Activated T-helper 17 cell treated with anti-CD3 and anti-CD28 coated beads, Interleukin-2, amount 50 U/mL, for 72 hours (primary cell): Measurements from ENCODE around the gene ETV3. TPM values are rescaled to one million over a fixed set of nuclear protein-coding genes. Genes with fewer than 3 reads are reported as not detected.

ENCODE experiments used
- ATAC-seq: fragments of 150-1000 bp; cut with Tn5 transposase; replicated peaks from 2 replicates; pipeline ENCODE4 v1.10.0; 2021; ENCODE audit warnings: mild to moderate bottlenecking, moderate library complexity
- H3K27ac Mint-ChIP-seq: one replicate; pipeline ENCODE4 v1.8.0; 2022; ENCODE audit warnings: mixed read lengths
- H3K27me3 Mint-ChIP-seq: one replicate; pipeline ENCODE4 v1.8.0; 2022; ENCODE audit warnings: mixed read lengths
- H3K36me3 Mint-ChIP-seq: one replicate; pipeline ENCODE4 v1.8.0; 2022; ENCODE audit warnings: low read depth, mild to moderate bottlenecking, mixed read lengths
- H3K4me1 Mint-ChIP-seq: one replicate; pipeline ENCODE4 v1.8.0; 2022; ENCODE audit warnings: mixed read lengths
- H3K4me3 Mint-ChIP-seq: one replicate; pipeline ENCODE4 v1.8.0; 2022; ENCODE audit warnings: mild to moderate bottlenecking, mixed read lengths
- H3K9me3 Mint-ChIP-seq: one replicate; pipeline ENCODE4 v1.8.0; 2022; ENCODE audit warnings: mixed read lengths
- total RNA-seq, 2 donors: library from RNA; stranded (reverse); gene quantifications; one replicate each; pipeline ENCODE4 v1.2.3, GENCODE V29; 2022

The ETV3 gene
- total RNA-seq, 2 donors from 2014 or later, result 18.4 to 39.4 TPM

- H3K36me3 Mint-ChIP-seq, result peaks cover 54% of the 10 kb centered on the region
- peaks cover 68% of the 10 kb centered on the region for H3K4me1 Mint-ChIP-seq
- no peak for ATAC-seq
These were observed 581 bp downstream of the ETV3 start for GRCh38 chr1:157137408-157138219.

GRCh38 chr1:157137046-157137407 lies 1.2 kb downstream of the ETV3 start:
- Mint-ChIP-seq H3K4me1 (peaks cover 73% of the 10 kb centered on the region), H3K9me3 (no peaks in the 10 kb centered on the region), H3K4me3 (peak overlapping the region; percentile 93), H3K27ac (peak overlapping the region; percentile 86), H3K27me3 (no peaks in the 10 kb centered on the region), H3K36me3 (peaks cover 60% of the 10 kb centered on the region)
- ATAC-seq, result no peak

More at GRCh38 chr1:157137408-157138219, 581 bp downstream of the ETV3 start:
- H3K9me3 Mint-ChIP-seq, result no peaks in the 10 kb centered on the region
- H3K27me3 Mint-ChIP-seq, result no peaks in the 10 kb centered on the region
- H3K4me3 Mint-ChIP-seq, result peak overlapping the region; percentile 93
- H3K27ac Mint-ChIP-seq, result peak overlapping the region; percentile 86

GRCh38 chr1:157136133-157136532 lies 2.1 kb downstream of the ETV3 start:
- Mint-ChIP-seq H3K9me3 (no peaks in the 10 kb centered on the region), H3K27ac (peak overlapping the region; percentile 86), H3K4me3 (peak overlapping the region; percentile 93), H3K36me3 (peaks cover 69% of the 10 kb centered on the region), H3K27me3 (no peaks in the 10 kb centered on the region), H3K4me1 (peaks cover 69% of the 10 kb centered on the region)
- no peak for ATAC-seq

GRCh38 chr1:157135646-157136045 lies 2.5 kb downstream of the ETV3 start:
- H3K27me3 Mint-ChIP-seq, result no peaks in the 10 kb centered on the region
- H3K9me3 Mint-ChIP-seq, result no peaks in the 10 kb centered on the region
- ATAC-seq, result no peak
- H3K4me3 Mint-ChIP-seq, result peak overlapping the region; percentile 93
- H3K36me3 Mint-ChIP-seq, result peaks cover 74% of the 10 kb centered on the region
- peaks cover 64% of the 10 kb centered on the region for H3K4me1 Mint-ChIP-seq
- H3K27ac Mint-ChIP-seq, result peak overlapping the region; percentile 86

- H3K27ac Mint-ChIP-seq, result peak overlapping the region; percentile 86
- peaks cover 58% of the 10 kb centered on the region for H3K4me1 Mint-ChIP-seq
- no peaks in the 10 kb centered on the region for H3K9me3 Mint-ChIP-seq
- peaks cover 79% of the 10 kb centered on the region for H3K36me3 Mint-ChIP-seq
- no peaks in the 10 kb centered on the region for H3K27me3 Mint-ChIP-seq
- H3K4me3 Mint-ChIP-seq, result peak overlapping the region; percentile 93
- no peak for ATAC-seq
These were observed 3.1 kb downstream of the ETV3 start for GRCh38 chr1:157135070-157135469.

GRCh38 chr1:157134442-157134841 lies 3.8 kb downstream of the ETV3 start:
- Mint-ChIP-seq H3K4me1 (peaks cover 52% of the 10 kb centered on the region), H3K36me3 (peaks cover 86% of the 10 kb centered on the region), H3K27me3 (no peaks in the 10 kb centered on the region), H3K27ac (peak overlapping the region; percentile 86), H3K4me3 (peak overlapping the region; percentile 93), H3K9me3 (no peaks in the 10 kb centered on the region)
- no peak for ATAC-seq

- Mint-ChIP-seq H3K36me3 (peaks cover 96% of the 10 kb centered on the region), H3K9me3 (no peaks in the 10 kb centered on the region), H3K27me3 (no peaks in the 10 kb centered on the region), H3K4me3 (peak overlapping the region; percentile 93), H3K4me1 (peaks cover 45% of the 10 kb centered on the region), H3K27ac (peak overlapping the region; percentile 86)
- ATAC-seq, result peak; percentile 16
These were observed 4.8 kb downstream of the ETV3 start for GRCh38 chr1:157133426-157133825.

- no peaks in the 10 kb centered on the region for H3K27me3 Mint-ChIP-seq
- peak overlapping the region; percentile 86 for H3K27ac Mint-ChIP-seq
- H3K4me3 Mint-ChIP-seq, result peak overlapping the region; percentile 93
- no peak for ATAC-seq
- peaks cover 100% of the 10 kb centered on the region for H3K36me3 Mint-ChIP-seq
- H3K4me1 Mint-ChIP-seq, result peaks cover 50% of the 10 kb centered on the region
- no peaks in the 10 kb centered on the region for H3K9me3 Mint-ChIP-seq
These were observed 5.5 kb downstream of the ETV3 start for GRCh38 chr1:157132616-157133167.

- H3K4me3 Mint-ChIP-seq, result peak overlapping the region; percentile 93
- peak overlapping the region; percentile 86 for H3K27ac Mint-ChIP-seq
These were observed 6.1 kb downstream of the ETV3 start for GRCh38 chr1:157132111-157132510.

GRCh38 chr1:157131281-157131680 lies 6.9 kb downstream of the ETV3 start:
- H3K4me1 Mint-ChIP-seq, result peaks cover 46% of the 10 kb centered on the region
- H3K9me3 Mint-ChIP-seq, result no peaks in the 10 kb centered on the region

More at GRCh38 chr1:157132111-157132510, 6.1 kb downstream of the ETV3 start:
- H3K9me3 Mint-ChIP-seq, result no peaks in the 10 kb centered on the region
- no peak for ATAC-seq
- H3K4me1 Mint-ChIP-seq, result peaks cover 50% of the 10 kb centered on the region
- H3K27me3 Mint-ChIP-seq, result no peaks in the 10 kb centered on the region
- H3K36me3 Mint-ChIP-seq, result peaks cover 100% of the 10 kb centered on the region

GRCh38 chr1:157124855-157125254 lies 13.3 kb downstream of the ETV3 start:
- no peak for ATAC-seq
- peaks cover 25% of the 10 kb centered on the region for H3K4me1 Mint-ChIP-seq
- no peak overlapping the region for H3K27ac Mint-ChIP-seq
- H3K4me3 Mint-ChIP-seq, result no peak overlapping the region
- no peaks in the 10 kb centered on the region for H3K9me3 Mint-ChIP-seq
- H3K36me3 Mint-ChIP-seq, result peaks cover 82% of the 10 kb centered on the region
- no peaks in the 10 kb centered on the region for H3K27me3 Mint-ChIP-seq

More at GRCh38 chr1:157131281-157131680, 6.9 kb downstream of the ETV3 start:
- Mint-ChIP-seq H3K27ac (no peak overlapping the region), H3K4me3 (no peak overlapping the region), H3K36me3 (peaks cover 100% of the 10 kb centered on the region), H3K27me3 (no peaks in the 10 kb centered on the region)
- ATAC-seq, result no peak

GRCh38 chr1:157119448-157119847 lies 18.7 kb downstream of the ETV3 start:
- Mint-ChIP-seq H3K9me3 (no peaks in the 10 kb centered on the region), H3K4me1 (peaks cover 22% of the 10 kb centered on the region), H3K27me3 (no peaks in the 10 kb centered on the region), H3K4me3 (no peak overlapping the region), H3K27ac (no peak overlapping the region), H3K36me3 (peaks cover 28% of the 10 kb centered on the region)
- no peak for ATAC-seq

GRCh38 chr1:157119008-157119407 lies 19.2 kb downstream of the ETV3 start:
- Mint-ChIP-seq H3K4me3 (no peak overlapping the region), H3K27ac (no peak overlapping the region), H3K27me3 (no peaks in the 10 kb centered on the region), H3K9me3 (no peaks in the 10 kb centered on the region), H3K36me3 (peaks cover 23% of the 10 kb centered on the region), H3K4me1 (peaks cover 18% of the 10 kb centered on the region)
- ATAC-seq, result no peak

- Mint-ChIP-seq H3K27me3 (peaks cover 4% of the 10 kb centered on the region), H3K27ac (peak overlapping the region; percentile 46), H3K9me3 (no peaks in the 10 kb centered on the region), H3K36me3 (peaks cover 9% of the 10 kb centered on the region), H3K4me1 (peaks cover 15% of the 10 kb centered on the region), H3K4me3 (no peak overlapping the region)
- no peak for ATAC-seq
These were observed 20.6 kb downstream of the ETV3 start for GRCh38 chr1:157117527-157118057.

- Mint-ChIP-seq H3K4me1 (peaks cover 20% of the 10 kb centered on the region), H3K27me3 (peaks cover 7% of the 10 kb centered on the region), H3K9me3 (no peaks in the 10 kb centered on the region), H3K4me3 (no peak overlapping the region), H3K36me3 (peaks cover 5% of the 10 kb centered on the region), H3K27ac (no peak overlapping the region)
- no peak for ATAC-seq
These were observed 21.5 kb downstream of the ETV3 start for GRCh38 chr1:157116737-157117103.
